ENCODE data around the gene ZNF57. TPM values are rescaled to one million over a fixed set of nuclear protein-coding genes. Genes with fewer than 3 reads are reported as not detected.
"Not testable (repeated sequence)": the region's sequence is repeated elsewhere in the genome, so short reads cannot be mapped to it uniquely, and the experiment has no call there.

Gene ZNF57
- total RNA-seq, 1 donor = 4.8 TPM

DNA sequence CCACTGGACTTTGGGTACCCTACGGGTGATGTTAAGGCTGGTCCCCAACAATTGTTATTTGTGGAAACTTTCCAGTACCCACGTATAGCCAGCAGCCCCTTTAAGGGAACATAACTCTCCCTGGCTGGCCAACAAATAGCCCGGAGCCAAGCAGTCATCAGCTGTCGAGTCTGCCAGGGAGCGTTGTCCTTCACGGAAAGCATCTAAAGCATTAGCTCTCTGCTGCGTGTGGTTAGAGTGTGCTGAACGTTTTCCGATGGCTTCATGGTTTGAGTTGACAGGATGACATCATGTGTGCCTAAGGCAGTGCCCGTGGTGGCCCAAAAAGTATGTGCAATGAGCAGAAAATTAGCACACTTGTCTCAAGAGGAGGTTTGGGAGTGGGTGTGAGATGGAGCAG, 36.9 kb upstream of the ZNF57 start:
- TF ChIP-seq, protein P1, sequence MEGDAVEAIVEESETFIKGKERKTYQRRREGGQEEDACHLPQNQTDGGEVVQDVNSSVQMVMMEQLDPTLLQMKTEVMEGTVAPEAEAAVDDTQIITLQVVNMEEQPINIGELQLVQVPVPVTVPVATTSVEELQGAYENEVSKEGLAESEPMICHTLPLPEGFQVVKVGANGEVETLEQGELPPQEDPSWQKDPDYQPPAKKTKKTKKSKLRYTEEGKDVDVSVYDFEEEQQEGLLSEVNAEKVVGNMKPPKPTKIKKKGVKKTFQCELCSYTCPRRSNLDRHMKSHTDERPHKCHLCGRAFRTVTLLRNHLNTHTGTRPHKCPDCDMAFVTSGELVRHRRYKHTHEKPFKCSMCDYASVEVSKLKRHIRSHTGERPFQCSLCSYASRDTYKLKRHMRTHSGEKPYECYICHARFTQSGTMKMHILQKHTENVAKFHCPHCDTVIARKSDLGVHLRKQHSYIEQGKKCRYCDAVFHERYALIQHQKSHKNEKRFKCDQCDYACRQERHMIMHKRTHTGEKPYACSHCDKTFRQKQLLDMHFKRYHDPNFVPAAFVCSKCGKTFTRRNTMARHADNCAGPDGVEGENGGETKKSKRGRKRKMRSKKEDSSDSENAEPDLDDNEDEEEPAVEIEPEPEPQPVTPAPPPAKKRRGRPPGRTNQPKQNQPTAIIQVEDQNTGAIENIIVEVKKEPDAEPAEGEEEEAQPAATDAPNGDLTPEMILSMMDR (IDR thresholded peaks at IDR 0.05; ENCODE audit: insufficient read depth, low read length) = no peak
- H3K4me3 ChIP-seq (ENCODE audit: low read depth, low read length) = no peak overlapping the region
- DNase-seq (ENCODE audit: low read depth) = no peak

DNA sequence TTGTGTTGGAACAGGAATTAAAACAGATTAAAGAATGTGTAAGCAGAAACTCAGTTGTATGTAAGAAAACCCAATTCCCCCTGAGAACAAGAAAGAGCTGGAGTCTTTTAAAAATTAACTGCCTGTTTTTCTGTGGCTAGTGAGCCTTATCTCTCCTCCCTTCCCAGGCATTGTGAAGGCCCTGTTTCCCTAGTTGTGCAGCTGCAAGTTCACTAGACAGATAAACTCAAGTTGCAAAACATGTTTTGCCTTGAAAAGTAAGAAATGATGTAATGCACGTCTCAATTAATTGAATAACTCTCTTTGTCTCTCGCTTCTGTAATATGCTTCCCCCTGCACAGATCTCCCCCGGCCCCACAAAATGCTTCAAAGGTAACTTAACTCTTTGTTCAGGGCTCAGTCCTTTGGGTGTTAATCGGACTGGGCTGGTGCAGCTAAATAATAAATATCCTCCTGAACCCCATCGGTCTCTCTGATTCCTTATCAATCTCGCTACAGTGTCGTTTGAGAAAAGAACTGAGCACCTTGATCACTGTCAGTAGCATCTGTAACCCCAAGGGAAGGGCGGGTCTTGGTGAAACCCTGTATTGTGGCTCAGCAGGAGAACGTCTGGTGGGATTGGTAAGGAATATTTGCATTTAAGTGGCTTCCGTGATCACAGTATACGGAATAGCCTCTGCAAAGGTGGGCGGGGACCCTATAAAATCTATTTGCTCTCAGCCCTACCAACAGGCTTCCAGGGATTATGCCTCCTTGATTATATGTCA, 35.2 kb upstream of the ZNF57 start:
- TF ChIP-seq, protein P1 (IDR thresholded peaks at IDR 0.05; ENCODE audit: insufficient read depth, low read length) = no peak
- no peak overlapping the region for H3K4me3 ChIP-seq (ENCODE audit: low read depth, low read length)
- DNase-seq (ENCODE audit: low read depth) = no peak

DNA sequence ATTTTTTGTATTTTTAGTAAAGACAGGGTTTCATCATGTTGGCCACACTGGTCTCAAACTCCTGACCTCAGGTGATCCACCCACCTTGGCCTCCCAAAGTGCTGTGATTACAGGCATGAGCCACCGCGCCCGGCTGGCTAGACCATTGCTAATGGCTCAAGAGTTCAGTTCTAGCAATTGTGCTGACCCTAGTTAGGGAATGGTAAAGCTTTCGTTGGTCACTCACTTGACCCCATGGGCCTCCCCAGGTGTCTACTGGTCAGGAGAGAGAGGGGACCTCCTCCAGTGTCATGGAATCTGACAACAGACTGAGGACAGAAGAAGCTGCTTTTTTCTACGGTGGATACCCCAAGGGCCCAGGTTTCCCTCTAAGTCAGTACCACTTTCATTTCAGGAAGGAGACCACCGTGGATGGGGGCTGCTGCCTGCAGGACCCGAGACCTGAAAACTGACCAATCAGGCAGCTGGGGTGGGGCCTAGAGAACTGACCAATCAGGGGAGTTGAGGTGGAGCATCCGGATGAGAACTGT, 34.2 kb upstream of the ZNF57 start:
- H3K4me3 ChIP-seq (ENCODE audit: low read depth, low read length) = no peak overlapping the region
- TF ChIP-seq, protein P1 (IDR thresholded peaks at IDR 0.05; ENCODE audit: insufficient read depth, low read length) = no peak
- no peak for DNase-seq (ENCODE audit: low read depth)

DNA sequence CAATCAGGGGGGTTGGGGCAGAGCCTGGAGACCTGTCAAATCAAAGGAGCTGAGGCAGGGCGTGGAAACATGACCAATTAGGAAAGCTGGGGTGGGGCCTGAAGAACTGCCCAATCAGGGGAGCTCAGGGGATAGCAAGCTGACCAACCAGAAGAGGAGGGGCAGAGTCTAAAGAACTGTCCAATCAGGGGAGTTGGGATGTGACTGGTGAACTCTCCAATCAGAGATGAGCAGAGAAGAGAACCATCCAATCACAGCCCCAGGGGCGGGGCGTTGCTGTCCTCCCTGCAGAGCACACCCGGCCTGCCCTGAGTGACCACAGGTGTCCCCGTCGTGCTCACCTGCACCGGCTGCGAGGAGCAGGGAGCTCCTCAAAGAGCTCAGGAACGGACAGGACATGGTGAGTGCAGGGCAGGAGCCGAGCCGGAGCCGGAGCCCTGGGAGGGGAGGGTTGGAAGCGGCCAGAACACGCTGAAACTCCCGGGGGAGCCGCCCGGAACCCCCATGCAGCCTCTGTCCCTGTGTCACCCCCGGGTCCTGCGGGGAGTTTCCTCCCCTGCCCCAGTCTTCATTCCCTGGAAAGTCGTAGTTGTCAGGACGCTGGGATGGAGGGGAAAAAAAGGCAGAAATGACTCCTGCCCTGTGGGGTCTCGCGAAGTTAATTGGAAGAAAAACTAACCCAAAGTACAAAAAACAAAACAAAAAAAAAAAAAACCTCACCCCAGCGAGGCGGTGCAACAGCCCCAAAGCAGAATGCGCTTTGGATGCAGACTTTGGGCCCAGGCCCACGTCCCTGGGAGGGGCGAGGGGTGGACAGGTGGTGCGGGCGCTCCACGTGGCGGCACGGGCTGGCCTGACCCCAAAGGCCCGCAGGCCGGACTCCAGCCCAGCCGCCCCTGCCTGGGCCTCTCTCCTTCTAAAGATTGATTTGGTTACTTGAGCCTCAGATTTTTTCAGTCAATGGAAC, 33.4 kb upstream of the ZNF57 start, which contains the start of gene ZNF556:
Gene ZNF556, plus strand, starts transcription at position 311 of the 967 bp plus-strand sequence. Its CDS starts 87 bp downstream, at position 398.
- DNase-seq (ENCODE audit: low read depth) = no peak
- H3K4me3 ChIP-seq (ENCODE audit: low read depth, low read length) = no peak within 1 kb of the TSS
- TF ChIP-seq, protein P1 (IDR thresholded peaks at IDR 0.05; ENCODE audit: insufficient read depth, low read length) = no peak

DNA sequence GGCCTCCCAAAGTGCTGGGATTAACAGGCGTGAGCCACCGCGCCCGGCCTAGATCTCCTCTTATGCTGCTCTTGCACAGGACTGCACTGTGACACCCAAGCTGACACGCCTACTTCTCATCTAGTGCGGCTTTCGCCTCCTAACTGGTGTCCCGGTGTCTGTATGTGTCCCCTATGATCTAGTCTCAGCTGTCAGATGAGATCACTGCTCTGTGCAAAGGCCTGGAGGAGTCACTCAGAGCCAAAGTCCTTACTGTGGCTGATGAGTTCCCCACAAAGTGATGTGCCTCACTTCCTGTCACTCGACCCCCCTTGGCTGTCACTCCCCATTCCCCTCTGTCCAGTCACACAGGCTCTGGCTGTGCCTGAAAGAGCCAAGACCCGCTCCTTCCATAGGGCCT, 31.1 kb upstream of the ZNF57 start:
- DNase-seq (ENCODE audit: low read depth) = no peak
- TF ChIP-seq, protein P1 (IDR thresholded peaks at IDR 0.05; ENCODE audit: insufficient read depth, low read length) = no peak
- H3K4me3 ChIP-seq (ENCODE audit: low read depth, low read length) = no peak overlapping the region

DNA sequence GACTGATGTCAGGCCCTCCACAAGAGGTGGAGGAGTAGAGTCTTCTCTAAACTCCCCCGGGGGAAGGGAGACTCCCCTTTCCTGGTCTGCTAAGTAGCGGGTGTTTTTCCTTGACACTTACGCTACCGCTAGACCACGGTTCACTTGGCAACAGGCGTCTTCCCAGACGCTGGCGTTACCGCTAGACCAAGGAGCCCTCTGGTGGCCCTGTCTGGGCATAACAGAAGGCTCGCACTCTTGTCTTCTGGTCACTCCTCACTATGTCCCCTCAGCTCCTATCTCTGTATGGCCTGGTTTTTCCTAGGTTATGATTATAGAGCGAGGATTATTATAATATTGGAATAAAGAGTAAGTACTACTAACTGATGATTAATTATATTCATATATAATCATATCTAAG, 28.6 kb upstream of the ZNF57 start:
- DNase-seq (ENCODE audit: low read depth); H3K4me3 ChIP-seq (ENCODE audit: low read depth, low read length): not testable (repeated sequence)
